T-helper 2 cell treated with Interferon-gamma antibody and Interleukin-4, amounts not matched to agents 100 ng/mL and 5 ng/mL, for 36 hours (primary cell): Measurements from ENCODE around the gene GZMB. TPM values are rescaled to one million over a fixed set of nuclear protein-coding genes. Genes with fewer than 3 reads are reported as not detected.
"Not testable (repeated sequence)": the region's sequence is repeated elsewhere in the genome, so short reads cannot be mapped to it uniquely, and the experiment has no call there.

Experiments
- intact Hi-C: fragments of 100-400 bp; cut with micrococcal nuclease; formaldehyde crosslinking; loops from one replicate; pipeline ENCODE4 v1.15.1; 2023
- total RNA-seq: library from RNA; stranded (reverse); gene quantifications from 2 replicates; pipeline ENCODE4 v1.2.3, GENCODE V29; 2022

The GZMB gene
- total RNA-seq, 1 donor from 2014 or later: 127 TPM

GRCh38 chr14:24632761-24633160 lies 1.2 kb downstream of the GZMB start:
- intact Hi-C loops: no loop called here

GRCh38 chr14:24632336-24632735 lies 1.7 kb downstream of the GZMB start:
- intact Hi-C loops: no loop called here

- intact Hi-C loops: no loop called here
Measured at GRCh38 chr14:24631749-24632335, 2.1 kb downstream of the GZMB start.

- intact Hi-C loops: no loop called here
Measured at GRCh38 chr14:24630872-24631477, 3.0 kb downstream of the GZMB start.

- intact Hi-C loops: no loop called here
Measured at GRCh38 chr14:24630087-24630871, 3.7 kb downstream of the GZMB start.

GRCh38 chr14:24629521-24629920 lies 4.5 kb downstream of the GZMB start:
- intact Hi-C loops: no loop called here

- intact Hi-C loops: no loop called here
Measured at GRCh38 chr14:24613747-24614146, 20.2 kb downstream of the GZMB start.

- intact Hi-C loops: no loop called here
Measured at GRCh38 chr14:24613241-24613640, 20.7 kb downstream of the GZMB start.

GRCh38 chr14:24612196-24612595 lies 21.8 kb downstream of the GZMB start:
- intact Hi-C loops: no loop called here

- intact Hi-C loops: loop anchor here (5.0 kb wide), 3 partner anchors 83 to 523 kb away; no protein-coding TSS in a partner anchor
Measured at GRCh38 chr14:24609655-24610344, 24.2 kb downstream of the GZMB start, which contains the start of gene GZMH. Gene GZMH, minus strand, starts transcription at chr14:24609685. Its CDS starts 72 bp downstream, at chr14:24609613.

GRCh38 chr14:24607635-24608514 lies 26.1 kb downstream of the GZMB start:
- intact Hi-C loops: loop anchor here (5.0 kb wide), 3 partner anchors 84 to 524 kb away; no protein-coding TSS in a partner anchor

GRCh38 chr14:24607081-24607480 lies 26.9 kb downstream of the GZMB start:
- intact Hi-C loops: loop anchor here (5.0 kb wide), 3 partner anchors 85 to 525 kb away; no protein-coding TSS in a partner anchor

- intact Hi-C loops: loop anchor here (5.0 kb wide), 3 partner anchors 86 to 526 kb away; no protein-coding TSS in a partner anchor
Measured at GRCh38 chr14:24606297-24606696, 27.7 kb downstream of the GZMB start.

GRCh38 chr14:24605435-24606190 lies 28.4 kb downstream of the GZMB start:
- intact Hi-C loops: loop anchor here (1.0 to 5.0 kb wide), 4 partner anchors 74 to 527 kb away; no protein-coding TSS in a partner anchor

- intact Hi-C loops: no loop called here
Measured at GRCh38 chr14:24597403-24597802, 36.6 kb downstream of the GZMB start.

GRCh38 chr14:24595073-24595808 lies 38.7 kb downstream of the GZMB start:
- intact Hi-C loops: no loop called here

GRCh38 chr14:24591004-24591403 lies 43.0 kb downstream of the GZMB start:
- intact Hi-C loops: not testable (repeated sequence)

- intact Hi-C loops: not testable (repeated sequence)
Measured at GRCh38 chr14:24584402-24584801, 49.6 kb downstream of the GZMB start.
